Fibroblast of the aortic adventitia (primary cell): ENCODE data around the gene CCL7. TPM values are rescaled to one million over a fixed set of nuclear protein-coding genes. Genes with fewer than 3 reads are reported as not detected.

ENCODE experiments used
- DNase-seq: peaks from one replicate; pipeline ENCODE4 v3.0.0-alpha.2; 2010; ENCODE audit warnings: low read depth
- H3K4me3 ChIP-seq: 2 replicates; pipeline ENCODE4 v1.5.1; 2011; ENCODE audit warnings: low read depth, mild to moderate bottlenecking, control low read depth, low read length, moderate library complexity
- total RNA-seq: library from RNA; depleted of rRNA; stranded (reverse); fragments of >200 nt; gene quantifications from 2 replicates; pipeline ENCODE4 v1.2.3, GENCODE V29; 2012; ENCODE audit warnings: low replicate concordance
- TF ChIP-seq, protein P1 (sequence below): IDR thresholded peaks from 2 replicates; pipeline ENCODE4 v1.5.1; 2011; ENCODE audit warnings: mild to moderate bottlenecking, low read length, control low read depth, inconsistent platforms; ENCODE audit not compliant: insufficient read depth

CCL7 gene
- total RNA-seq, 1 donor, result not detected

DNA sequence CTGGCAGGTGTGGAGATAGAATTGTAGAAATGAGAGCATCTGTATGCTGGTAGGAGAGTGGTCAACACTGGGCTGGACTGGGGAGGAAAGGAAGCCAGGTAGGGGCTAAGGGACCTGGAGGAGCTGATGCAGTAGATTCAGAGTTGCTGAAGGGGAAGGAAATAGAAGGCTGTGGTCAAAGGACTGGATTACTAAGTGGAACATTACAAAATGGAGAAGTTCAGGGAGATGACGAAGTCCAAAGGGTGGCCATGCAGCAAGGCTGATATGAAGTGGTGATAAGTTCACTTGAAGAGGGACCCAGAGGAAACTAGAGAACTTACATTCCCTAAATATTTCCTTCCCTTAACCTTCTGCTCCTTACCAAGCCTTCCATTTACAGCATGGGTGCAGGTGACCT, 23.6 kb upstream of the CCL7 start:
- no peak overlapping the region for H3K4me3 ChIP-seq
- TF ChIP-seq, protein P1, sequence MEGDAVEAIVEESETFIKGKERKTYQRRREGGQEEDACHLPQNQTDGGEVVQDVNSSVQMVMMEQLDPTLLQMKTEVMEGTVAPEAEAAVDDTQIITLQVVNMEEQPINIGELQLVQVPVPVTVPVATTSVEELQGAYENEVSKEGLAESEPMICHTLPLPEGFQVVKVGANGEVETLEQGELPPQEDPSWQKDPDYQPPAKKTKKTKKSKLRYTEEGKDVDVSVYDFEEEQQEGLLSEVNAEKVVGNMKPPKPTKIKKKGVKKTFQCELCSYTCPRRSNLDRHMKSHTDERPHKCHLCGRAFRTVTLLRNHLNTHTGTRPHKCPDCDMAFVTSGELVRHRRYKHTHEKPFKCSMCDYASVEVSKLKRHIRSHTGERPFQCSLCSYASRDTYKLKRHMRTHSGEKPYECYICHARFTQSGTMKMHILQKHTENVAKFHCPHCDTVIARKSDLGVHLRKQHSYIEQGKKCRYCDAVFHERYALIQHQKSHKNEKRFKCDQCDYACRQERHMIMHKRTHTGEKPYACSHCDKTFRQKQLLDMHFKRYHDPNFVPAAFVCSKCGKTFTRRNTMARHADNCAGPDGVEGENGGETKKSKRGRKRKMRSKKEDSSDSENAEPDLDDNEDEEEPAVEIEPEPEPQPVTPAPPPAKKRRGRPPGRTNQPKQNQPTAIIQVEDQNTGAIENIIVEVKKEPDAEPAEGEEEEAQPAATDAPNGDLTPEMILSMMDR, result no peak
- DNase-seq, result no peak

DNA sequence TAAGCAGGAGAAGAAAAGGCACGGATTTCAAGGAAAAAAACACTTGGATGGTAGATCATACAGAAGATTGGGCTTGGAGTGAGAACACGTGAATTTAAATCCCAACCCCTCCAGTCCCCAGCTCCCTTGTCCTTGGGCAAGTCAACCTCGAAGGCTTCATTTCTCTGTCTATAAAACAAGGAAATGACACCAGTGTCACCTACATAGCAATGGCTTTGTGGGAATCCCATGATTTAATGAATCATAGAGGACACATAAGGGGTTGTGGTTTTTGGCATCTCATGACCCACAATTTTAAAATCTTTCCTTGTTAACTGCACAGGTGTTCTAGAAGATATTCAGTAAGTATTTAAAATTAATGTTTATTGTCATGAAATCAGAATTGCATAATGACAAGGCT, 23.1 kb upstream of the CCL7 start:
- no peak overlapping the region for H3K4me3 ChIP-seq
- TF ChIP-seq, protein P1, result no peak
- DNase-seq, result no peak

DNA sequence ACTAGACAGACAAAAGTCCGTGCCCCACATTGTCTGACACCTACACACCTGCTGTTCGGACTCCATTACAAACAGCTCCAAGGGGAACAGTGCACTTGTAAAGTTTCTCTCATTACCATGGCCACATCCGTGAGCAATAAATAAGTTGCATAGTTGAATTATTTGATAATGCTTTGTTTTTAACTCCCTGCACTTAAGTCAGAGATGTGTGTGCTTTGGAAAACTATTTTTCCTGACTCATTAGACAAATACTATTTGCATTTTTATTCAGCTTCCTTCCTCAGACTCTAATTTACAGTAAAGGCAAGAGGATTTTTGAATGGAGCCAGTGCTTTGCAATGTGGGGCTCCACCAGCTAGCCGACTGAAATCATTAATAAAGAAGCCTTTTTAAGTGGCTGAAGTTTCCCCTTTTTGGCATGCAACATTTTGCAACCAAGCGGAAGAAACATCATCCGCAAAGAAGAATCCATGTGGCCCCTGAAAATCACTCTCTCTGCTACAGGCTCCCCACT, 21.5 kb upstream of the CCL7 start:
- peak; percentile 76 for DNase-seq
- TF ChIP-seq, protein P1, result no peak
- H3K4me3 ChIP-seq, result no peak overlapping the region

DNA sequence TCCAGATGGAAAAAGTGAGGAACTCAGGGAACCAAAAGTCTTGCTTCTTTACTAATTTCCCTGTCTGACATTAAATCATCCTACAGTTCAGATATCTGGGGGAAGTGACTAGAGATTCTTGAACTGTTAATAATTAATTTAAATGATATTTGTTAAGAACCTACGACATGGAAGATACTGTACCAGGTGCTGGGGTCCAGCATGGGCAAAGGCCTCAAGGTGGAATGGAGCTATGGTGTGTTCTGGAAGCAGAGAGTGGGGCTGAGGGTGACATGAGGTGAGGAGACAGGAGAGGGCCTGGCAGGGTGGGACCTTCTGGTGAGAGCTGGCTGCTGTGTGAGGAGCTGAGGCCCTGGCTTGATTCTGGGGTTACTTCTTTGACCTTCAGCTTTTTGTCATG, 21.0 kb upstream of the CCL7 start:
- H3K4me3 ChIP-seq, result no peak overlapping the region
- TF ChIP-seq, protein P1, result no peak
- DNase-seq, result no peak

DNA sequence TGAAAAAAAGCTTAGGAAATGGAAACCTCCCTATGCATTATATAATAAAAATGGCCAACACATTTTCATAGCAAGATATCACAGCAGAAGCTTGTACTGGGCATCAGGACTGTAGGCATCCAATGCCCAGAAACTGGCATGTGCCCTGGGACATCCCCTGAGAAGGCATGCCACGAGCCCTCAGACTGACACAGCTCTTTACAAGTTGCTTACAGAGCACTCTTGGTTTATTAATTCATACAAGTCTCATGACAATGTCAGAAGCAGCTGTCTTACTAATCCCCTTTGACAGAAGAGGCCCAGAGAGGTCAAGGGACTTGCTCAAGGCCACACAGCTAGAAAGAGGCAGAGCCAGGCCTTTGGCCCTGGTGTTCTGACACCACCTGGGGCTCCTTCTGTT, 20.5 kb upstream of the CCL7 start:
- TF ChIP-seq, protein P1, result no peak
- no peak overlapping the region for H3K4me3 ChIP-seq
- DNase-seq, result no peak

DNA sequence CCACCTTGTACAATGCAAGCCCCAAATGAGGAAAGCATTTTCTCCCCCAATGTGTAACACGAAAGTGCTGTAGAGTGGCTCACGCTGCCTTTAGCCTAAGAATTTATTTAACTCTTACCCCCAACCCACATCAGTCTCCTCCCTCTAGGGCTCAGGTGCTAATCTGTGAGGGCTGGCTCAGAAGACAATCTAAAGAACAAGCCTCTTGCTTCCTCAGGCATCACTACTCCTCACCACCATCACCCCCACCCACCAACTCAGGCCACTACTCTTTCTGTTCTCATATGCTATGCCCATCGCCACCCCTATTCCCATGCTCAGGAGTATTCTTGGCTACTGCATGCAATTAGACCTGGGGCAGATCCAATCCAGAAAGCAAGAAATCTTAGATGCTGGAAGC, 18.8 kb upstream of the CCL7 start:
- no peak overlapping the region for H3K4me3 ChIP-seq
- no peak for DNase-seq
- TF ChIP-seq, protein P1, result no peak

DNA sequence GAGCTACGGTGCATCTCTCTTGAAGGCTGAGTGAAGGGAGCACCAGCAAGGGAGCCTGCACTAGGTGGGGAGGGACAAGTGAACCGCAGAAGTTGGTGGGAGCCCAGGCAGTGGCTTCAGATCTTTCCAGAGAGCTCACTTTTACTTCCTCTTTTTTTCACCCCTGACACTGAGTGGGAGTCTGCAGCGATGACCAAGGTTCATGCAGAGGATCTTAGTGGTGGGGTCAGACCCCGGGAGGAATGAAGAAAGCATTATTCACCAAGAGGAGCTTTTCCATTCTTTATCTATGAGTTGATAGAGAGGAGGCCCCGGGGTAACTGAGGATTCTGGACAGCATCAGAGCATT, 18.0 kb upstream of the CCL7 start:
- no peak overlapping the region for H3K4me3 ChIP-seq
- TF ChIP-seq, protein P1, result no peak
- DNase-seq, result no peak
